Mucosa of stomach (tissue), 1 donor: ENCODE data around the gene CPTP.

Source experiments
- H3K27me3 ChIP-seq: one replicate; pipeline ENCODE4 v1.7.0; 2013; ENCODE audit warnings: mild to moderate bottlenecking, low read length; ENCODE audit not compliant: control insufficient read depth, insufficient read depth
- H3K36me3 ChIP-seq: one replicate; pipeline ENCODE4 v1.7.0; 2013; ENCODE audit warnings: low read length; ENCODE audit not compliant: control insufficient read depth, insufficient read depth
- H3K4me1 ChIP-seq: one replicate; pipeline ENCODE4 v1.7.0; 2013; ENCODE audit warnings: mild to moderate bottlenecking, low read length; ENCODE audit not compliant: control insufficient read depth, insufficient read depth
- H3K4me3 ChIP-seq: one replicate; pipeline ENCODE4 v1.7.0; 2013; ENCODE audit warnings: low read length
- H3K9ac ChIP-seq: one replicate; pipeline ENCODE4 v1.7.0; 2013; ENCODE audit warnings: mild to moderate bottlenecking, low read length, moderate library complexity
- H3K9me3 ChIP-seq: one replicate; pipeline ENCODE4 v1.7.0; 2013; ENCODE audit warnings: mild to moderate bottlenecking, low read length, moderate library complexity; ENCODE audit not compliant: control insufficient read depth
- donor health status: Pancreatic carcinoma.

The CPTP gene

DNA sequence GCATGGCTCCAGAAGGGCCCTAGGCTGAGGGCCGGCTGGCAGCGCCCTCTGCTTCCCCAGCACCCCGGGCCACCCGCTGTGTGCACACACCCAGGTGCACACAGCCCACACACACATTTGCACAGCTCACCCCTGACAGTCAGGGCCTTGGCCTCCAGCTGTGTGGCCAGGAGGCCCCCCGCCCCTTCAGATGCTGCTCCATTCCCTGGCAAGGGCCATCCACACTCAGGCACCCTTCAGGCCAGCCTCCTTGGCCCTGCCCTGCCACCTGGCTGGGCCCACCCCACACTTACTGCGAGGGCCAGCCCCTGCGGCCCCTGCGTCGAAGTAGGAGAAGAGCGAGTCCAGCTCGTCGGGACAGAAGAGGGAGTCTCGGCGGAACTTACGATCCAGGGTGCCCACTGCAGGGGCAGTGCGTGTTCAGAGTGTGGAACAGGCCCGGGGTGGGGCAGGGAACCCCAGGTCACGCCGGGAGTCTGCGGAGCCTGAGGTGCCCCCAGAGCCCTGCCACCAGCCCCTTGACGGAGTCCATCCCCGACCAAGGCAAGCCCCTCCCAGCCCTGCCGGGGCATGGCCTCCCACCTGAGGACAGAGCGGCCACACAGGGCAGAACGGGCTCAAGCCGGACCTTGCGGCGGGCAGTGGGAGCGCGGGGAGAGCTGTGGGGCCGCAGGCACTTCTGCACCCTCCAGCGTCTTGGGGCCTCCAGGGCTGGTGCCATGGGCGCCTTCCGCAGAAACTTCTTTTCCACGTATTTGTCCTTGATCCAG is 29.3 kb upstream of the CPTP start:
- Histone ChIP-seq H3K9ac (no peak overlapping the region), H3K27me3 (peaks cover 5% of the 10 kb centered on the region), H3K36me3 (no peaks in the 10 kb centered on the region), H3K4me1 (peaks cover 18% of the 10 kb centered on the region), H3K9me3 (no peaks in the 10 kb centered on the region), H3K4me3 (no peak overlapping the region)

DNA sequence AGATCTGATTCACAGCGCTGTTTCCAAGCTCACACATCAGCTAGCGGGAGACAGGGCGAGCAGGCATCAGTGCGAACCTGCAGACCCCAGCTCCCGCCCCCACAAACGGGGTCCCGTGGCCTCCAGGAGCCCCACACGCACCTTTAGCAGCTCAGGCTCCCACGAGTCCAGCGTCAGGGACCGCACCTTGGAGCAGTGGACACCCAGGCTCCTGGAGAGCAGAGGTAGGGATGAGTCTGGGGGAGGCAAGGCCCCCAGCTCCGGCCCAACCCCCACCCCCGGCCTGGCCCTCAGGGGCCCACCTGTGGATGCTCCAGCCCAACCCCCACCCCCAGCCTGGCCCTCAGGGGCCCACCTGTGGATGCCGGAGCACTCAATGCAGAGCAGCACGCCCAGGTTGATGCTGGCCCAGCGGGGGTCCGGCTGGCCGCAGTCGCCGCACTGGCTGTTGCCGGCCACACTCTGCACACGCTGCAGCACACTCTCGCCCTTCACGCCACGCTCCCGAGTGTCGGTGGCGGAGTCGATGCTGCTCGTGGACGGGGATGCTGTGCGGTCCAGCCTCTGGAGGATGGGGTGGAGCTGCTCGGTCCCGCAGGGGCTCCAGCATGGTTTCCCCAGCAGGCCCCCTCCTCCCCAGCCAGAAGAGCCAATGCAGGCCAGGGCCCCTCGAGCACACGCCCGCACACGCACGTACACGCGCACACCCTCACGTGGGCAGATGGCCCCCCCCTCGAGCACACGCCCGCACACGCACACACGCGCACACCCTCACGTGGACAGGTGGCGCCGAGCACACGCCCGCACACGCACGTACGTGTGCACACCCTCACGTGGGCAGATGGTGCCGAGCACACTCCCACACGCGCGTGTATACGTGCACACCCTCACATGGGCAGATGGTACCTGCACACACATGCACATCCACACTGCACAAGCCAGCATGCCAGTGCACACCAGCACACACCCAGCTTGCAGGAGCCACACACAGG is 28.2 kb upstream of the CPTP start:
- Histone ChIP-seq H3K9me3 (no peaks in the 10 kb centered on the region), H3K4me1 (peaks cover 8% of the 10 kb centered on the region), H3K4me3 (no peak overlapping the region), H3K9ac (no peak overlapping the region), H3K27me3 (peaks cover 3% of the 10 kb centered on the region), H3K36me3 (no peaks in the 10 kb centered on the region)

DNA sequence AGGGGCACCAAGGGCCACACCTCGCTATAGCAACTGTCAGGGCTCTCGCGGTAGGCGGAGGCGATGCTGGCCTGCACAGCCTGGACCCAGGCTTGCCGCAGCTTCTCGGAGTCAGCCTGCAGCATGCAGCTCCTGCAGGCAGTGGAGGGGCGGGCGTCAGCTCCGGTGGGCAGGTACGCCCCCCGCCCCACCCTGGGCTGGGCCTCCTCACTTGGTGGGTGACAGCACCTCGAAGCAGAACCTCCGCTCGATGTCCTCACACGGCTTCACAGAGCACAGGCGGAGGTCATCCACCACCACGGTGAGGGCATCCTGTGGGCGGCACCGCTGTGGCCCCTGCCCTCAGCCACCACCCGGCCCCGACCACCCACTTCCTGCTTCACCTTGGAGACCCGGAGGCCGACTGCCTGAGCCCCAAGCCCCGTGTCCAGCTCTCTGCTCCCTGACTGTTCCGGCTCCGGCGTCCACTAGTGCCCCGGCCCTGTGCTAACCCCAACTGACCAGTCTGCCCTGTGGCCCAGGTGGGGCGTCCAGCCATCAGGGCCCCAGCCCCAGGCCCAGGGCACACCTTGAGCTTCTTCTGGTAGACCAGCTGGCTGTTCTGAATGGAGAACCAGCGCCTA is 26.7 kb upstream of the CPTP start:
- no peak overlapping the region for H3K4me3 ChIP-seq
- H3K9me3 ChIP-seq = no peaks in the 10 kb centered on the region
- no peak overlapping the region for H3K9ac ChIP-seq
- no peaks in the 10 kb centered on the region for H3K27me3 ChIP-seq
- H3K4me1 ChIP-seq = peaks cover under 1% of the 10 kb centered on the region
- H3K36me3 ChIP-seq = no peaks in the 10 kb centered on the region

DNA sequence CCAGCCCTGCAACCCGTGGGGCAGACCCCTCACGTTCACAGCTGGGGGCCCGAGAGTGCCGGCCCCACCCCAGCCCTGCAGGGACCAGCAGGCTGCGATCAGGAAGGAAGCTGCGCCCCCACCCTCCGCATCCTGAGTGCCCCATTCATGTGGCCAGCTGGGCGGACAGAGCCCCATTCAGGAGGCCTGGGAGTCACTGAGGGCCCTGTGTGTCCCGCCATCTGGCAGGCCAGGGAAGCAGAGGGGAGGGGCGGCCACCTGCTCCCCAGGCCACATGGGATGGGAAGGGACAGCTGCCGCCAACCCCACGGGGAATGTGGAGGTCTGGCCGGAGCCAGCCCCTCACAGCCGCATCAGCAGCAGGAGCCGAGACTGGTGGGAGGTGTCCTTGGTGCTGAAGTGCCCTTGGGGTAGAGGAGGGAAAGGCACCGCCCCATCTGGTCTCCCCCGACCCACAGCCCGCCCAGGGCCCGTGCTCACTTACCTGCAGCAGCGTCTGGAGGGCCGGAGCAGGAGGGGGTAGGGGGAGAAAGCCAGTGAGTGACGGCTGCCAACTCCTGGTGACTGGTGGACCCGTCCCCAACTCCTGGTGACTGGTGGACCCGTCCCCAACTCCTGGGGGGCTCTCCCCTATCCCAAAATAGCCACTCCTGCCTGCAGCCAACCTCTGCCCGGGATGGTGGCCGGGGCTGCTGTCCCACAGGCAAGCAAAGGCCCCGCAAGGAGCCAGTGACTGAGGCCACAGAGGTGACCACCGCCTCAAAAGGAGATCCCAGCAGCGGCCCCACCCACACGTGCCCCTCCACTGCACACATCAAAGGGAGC is 25.5 kb upstream of the CPTP start:
- Histone ChIP-seq H3K36me3 (no peaks in the 10 kb centered on the region), H3K4me1 (peaks cover 12% of the 10 kb centered on the region), H3K9ac (no peak overlapping the region), H3K27me3 (no peaks in the 10 kb centered on the region), H3K9me3 (no peaks in the 10 kb centered on the region), H3K4me3 (no peak overlapping the region)

DNA sequence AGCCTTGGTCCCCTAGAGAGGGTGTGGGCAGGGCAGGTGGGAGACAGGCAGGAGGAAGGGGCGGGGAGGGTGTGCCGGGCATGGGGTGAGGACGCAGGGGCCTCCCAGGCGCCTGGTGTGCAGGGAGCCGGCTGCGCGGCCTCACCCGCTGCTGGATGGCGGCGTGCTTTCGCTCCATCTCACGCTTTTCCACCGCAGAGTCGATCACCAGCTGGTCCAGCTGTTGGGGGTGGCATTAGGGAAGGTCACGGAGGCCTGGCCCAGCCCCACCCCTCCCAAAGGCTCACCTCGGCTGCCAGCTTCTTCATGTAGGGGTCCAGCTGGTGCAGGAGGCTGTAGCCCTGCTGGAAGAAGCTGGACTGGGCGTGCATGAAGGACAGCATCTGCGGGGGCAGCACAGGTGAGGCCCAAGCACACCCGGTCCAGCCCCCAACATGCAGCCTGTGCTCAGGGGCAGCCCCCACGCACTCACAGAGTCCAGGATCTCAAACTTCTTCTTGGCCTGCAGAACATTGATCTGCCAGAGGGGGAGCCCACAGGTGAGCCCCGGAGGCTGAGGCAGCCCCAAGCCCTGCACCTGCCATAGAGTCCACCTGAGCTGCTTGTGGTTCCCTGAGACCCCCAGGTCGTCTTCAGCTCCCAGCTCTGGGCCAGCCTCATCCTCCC is 24.8 kb upstream of the CPTP start:
- no peaks in the 10 kb centered on the region for H3K9me3 ChIP-seq
- no peaks in the 10 kb centered on the region for H3K36me3 ChIP-seq
- no peaks in the 10 kb centered on the region for H3K27me3 ChIP-seq
- peaks cover 20% of the 10 kb centered on the region for H3K4me1 ChIP-seq
- H3K9ac ChIP-seq = no peak overlapping the region
- no peak overlapping the region for H3K4me3 ChIP-seq

DNA sequence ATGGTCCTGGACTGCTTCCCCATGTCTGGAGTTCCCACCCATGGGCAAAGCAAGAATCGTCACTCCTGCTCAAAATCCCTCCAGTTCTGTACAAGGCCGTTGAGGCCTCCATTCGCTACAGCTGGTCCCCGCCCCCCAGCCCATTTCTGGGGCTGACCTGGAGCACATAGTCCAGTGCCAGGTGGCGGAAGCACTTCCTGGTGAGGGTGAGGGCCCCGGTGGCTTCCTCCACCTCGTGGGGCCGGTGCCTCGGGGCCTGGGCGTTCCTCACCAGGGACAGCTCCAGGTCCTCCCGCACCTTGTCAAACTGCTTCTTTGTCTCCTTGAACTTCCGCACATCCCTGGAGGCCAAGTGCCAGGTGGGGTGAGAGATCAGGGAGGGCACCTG is 24.3 kb upstream of the CPTP start:
- H3K4me1 ChIP-seq = peaks cover 25% of the 10 kb centered on the region
- no peaks in the 10 kb centered on the region for H3K27me3 ChIP-seq
- no peak overlapping the region for H3K9ac ChIP-seq
- no peak overlapping the region for H3K4me3 ChIP-seq
- H3K36me3 ChIP-seq = no peaks in the 10 kb centered on the region
- H3K9me3 ChIP-seq = no peaks in the 10 kb centered on the region

DNA sequence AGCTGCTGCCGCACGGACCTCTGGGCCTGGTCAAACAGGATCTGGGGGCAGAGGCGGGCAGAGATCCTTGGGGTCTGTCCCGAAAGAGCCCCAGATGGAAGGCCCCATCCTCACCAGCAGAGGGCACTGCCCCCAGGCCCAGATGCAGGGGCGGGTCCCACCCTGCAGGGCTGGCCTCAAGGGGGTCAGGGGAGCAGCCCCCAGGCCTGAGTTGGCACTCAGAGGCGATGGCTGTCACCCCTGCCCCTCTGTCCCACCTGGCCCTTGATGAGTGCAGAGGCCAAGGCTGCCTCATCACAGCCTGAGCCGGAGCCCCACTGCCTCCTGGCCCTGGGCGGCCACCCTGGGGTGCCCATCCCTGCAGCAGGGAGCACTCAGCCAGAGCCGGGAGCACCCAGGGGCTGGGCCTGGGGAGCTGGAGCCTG is 22.6 kb upstream of the CPTP start:
- no peak overlapping the region for H3K4me3 ChIP-seq
- H3K27me3 ChIP-seq = no peaks in the 10 kb centered on the region
- no peaks in the 10 kb centered on the region for H3K9me3 ChIP-seq
- no peaks in the 10 kb centered on the region for H3K36me3 ChIP-seq
- peaks cover 42% of the 10 kb centered on the region for H3K4me1 ChIP-seq
- no peak overlapping the region for H3K9ac ChIP-seq

DNA sequence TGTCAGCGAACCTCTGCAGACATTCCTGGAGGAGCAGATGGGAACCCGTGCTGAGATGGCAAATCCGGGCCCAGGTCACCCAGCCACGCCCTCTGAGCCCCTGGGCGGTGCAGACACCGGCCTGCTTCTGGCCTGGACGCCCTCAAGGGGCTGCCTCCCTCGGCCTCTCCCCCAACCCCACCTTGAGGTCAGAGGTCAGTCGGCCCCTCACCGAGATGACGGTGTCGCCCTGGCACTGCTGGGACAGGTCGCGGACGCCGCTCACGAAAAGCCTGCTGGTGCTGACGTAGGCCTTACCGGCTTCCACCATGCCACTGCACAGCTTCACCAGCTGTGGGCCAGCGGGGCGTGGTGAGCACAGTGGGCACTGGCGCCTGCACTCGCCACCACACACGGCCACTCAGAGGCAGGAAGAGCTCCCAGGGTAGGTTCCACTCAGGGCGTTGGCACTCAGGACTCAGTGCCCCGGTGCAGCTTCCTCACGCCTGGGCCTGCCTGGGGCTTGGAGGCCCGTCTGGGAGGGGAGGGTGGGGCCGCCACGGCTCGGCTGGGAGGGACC is 21.6 kb upstream of the CPTP start:
- no peak overlapping the region for H3K9ac ChIP-seq
- no peak overlapping the region for H3K4me3 ChIP-seq

DNA sequence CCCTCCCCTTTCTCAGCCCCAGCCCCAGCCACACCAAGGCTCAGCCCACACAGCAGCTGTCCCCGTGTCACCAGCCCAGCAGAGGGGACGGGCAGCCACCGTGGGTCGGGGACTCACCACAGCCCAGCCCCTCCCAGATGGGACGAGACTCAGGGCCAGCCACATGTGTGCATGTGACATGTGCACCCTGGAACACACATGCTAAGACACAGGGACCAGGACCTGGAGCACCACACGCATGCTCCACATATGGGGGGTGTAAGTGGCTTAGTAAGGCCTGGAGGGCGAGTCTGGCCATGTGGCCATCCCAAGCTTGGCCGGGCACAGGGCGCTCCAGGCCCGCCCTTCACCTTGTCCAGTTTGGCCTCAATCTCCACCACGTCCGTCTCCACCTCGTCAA is 20.9 kb upstream of the CPTP start:
- Histone ChIP-seq H3K4me3 (no peak overlapping the region), H3K27me3 (no peaks in the 10 kb centered on the region), H3K9ac (no peak overlapping the region), H3K36me3 (no peaks in the 10 kb centered on the region), H3K4me1 (peaks cover 44% of the 10 kb centered on the region), H3K9me3 (no peaks in the 10 kb centered on the region)

More for the DNA sequence above, 21.6 kb upstream of the CPTP start:
- Histone ChIP-seq H3K9me3 (no peaks in the 10 kb centered on the region), H3K4me1 (peaks cover 44% of the 10 kb centered on the region), H3K27me3 (no peaks in the 10 kb centered on the region), H3K36me3 (no peaks in the 10 kb centered on the region)

DNA sequence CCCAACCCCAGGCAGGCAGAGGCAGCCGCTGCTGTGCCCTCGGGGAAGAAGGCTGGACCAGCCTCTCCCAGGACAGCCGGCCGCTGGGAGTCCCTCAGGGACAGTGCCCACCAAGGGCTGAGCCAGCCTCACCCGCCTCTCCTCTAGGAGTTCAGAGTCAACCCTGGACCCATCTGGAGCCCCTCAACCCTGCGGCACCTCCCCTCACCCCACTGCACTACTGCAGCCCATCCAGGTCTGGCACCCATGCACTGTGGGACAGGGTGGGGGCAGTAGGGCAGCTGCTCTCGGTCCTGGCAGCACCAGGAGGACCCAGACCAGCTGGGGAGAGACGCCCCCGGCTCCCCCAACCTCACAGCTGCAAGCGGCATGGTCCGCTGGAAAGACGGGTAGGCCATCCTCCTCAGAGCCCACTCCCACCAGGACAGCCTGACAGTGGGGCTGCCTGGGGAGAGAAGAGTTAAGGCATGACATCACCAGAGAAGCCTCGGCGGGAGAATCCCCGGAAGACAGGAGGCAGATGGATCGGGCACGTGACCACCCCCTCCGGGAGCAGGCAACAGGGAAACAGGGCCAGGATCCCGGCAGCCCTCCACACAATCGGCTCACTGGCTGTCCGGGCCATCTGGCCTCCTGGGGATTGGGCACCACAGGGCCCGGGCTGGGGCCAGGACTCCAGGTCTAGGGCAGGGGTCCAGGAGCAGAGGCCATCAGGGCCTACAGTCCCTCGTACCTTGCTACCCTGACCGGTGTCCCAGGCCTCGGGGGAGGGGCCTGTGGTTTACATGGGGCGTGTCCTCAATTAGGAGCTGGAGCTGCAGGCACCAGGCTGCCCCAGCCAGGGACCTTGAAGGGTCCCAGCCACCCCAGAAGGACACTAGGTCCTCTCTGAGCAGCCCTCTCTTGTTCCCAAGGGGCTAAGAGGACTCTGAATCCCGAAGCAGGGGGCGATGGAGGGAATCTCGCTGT is 20.0 kb upstream of the CPTP start:
- Histone ChIP-seq H3K9ac (peak overlapping the region; percentile 55), H3K4me1 (peaks cover 48% of the 10 kb centered on the region), H3K9me3 (no peaks in the 10 kb centered on the region), H3K27me3 (no peaks in the 10 kb centered on the region), H3K36me3 (no peaks in the 10 kb centered on the region), H3K4me3 (peak overlapping the region; percentile 2)
